Stimulated activated CD4-positive, alpha-beta T cell treated with anti-CD3 and anti-CD28 coated beads, Interleukin-12 subunit alpha, Interleukin-12 subunit beta, amount 100 ng/mL, for 24 hours (primary cell): ENCODE results near the gene MAP6.
"Not testable (repeated sequence)": the region's sequence is repeated elsewhere in the genome, so short reads cannot be mapped to it uniquely, and the experiment has no call there.

Experiments used
- DNase-seq, 2 experiments: peaks; one replicate each; pipeline ENCODE4 v3.0.0-alpha.2; 2020; ENCODE audit warnings: low read depth in 2 of 2

MAP6 gene

DNA sequence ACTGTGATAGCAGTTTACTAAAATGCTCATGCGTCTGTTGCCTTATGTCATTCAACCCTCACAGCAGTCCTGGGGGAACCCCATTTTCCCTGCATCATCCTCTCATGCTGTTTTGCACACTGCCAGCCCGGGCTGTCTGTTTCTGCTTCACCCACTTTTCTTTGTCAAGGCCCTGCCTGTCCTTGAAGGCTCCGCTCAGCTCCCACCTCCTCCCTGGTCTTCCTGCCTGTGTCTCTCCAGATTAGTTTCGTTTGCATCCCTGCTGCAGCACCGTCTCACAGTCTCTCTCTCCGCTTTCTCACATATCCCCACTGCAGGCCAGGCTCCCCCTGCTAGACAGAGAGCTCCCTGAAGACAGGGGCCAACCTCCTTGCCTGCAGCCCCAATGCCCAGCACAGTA, 76.9 kb downstream of the MAP6 start:
- no peak for DNase-seq

DNA sequence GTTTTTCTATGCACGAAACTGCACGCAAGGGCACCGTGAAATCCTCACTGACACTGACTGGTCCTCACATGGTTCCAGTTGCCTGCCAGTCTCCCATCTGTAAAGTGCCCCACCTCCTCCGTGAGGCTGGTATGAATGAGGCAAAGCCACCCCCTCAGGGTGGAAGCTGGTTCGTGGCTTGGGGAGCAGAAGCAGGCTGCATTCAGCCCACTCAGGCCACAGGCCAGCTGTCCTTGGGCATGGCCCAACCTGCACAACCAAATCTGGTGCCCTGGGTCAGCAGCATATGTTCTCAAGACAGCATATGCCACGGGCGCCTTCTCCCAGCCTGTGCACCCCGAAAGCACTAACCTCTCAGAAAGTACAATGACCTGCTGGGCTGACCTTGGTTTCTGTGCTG, 77.5 kb downstream of the MAP6 start:
- no peak for DNase-seq

DNA sequence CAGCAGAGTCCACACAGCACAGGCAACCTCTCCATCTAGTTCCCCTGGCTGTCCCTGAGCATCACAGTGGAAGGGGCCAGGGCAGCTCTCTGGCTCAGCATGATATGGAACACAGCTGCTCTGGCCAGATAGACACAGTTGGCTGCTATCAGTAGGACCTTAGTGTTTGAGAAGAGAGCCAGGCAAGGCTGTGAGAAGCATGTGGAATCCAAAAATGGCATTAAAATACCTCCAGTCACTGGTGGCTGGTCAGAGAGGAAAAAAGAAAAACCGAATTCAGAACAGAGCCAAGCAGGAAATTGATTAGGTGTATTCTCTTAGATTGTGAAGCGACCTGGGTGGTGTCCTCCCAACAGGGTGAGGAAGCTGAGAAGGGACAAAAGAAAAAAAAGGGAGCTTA, 78.9 kb downstream of the MAP6 start:
- no peak for DNase-seq

DNA sequence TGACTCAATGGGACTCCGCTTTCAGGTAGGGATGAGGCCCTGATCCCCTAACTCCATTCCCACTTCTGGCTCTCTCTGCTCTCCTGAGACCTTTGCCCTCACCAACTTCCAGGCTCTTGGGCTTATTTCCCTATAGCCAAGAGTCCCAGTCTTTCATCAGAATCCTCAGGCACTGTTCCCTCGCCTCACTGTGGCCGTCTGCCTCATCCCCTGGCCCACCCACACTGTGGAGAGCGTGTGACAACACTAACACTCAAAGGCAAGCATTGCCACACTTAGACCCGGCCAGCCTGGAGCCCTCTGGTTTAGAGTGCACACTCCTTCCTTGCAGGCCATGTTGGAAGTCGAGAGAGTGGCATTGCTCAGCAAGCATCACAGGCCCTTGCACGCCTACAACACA, 79.8 kb downstream of the MAP6 start:
- DNase-seq, result no peak

DNA sequence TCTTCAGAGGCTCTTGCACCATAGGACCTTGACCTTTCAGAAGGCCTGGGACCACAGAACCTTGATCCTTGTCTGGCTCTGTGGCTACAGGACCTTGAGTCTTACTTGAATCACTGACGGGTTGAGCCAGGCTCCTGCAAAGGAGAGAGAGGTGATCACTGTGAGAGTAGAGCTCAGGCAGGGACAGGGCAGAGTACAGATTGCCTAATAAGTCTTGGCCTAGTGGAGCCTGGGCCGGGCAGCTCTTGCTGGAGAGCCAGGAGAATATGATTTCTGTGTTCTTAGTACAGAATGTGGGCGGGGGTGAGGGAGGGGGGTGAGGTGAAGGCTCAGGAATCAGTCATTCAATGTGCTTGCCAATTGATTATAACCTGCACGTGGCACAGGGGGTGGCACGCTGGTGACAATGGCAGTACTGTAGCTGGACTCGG, 80.8 kb downstream of the MAP6 start:
- DNase-seq, result no peak

DNA sequence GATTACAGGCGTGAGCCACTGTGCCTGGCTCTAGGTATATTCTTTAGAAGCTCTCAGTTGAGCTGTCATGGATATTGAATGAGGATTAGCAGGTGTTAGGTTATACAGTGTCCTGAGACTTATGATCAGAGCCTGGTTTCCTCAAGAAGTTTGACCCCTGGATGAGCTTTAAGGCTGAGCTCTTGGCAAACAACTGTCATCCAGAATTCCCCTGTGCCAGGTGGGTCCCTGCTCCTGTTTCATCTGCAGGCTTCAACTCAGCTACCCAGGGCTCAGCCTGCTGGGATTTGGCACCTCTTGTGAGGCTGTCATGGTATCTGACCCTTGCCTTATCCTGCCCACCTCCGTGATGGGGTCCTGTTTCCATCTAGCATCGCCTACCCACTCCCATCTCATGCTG, 82.4 kb downstream of the MAP6 start:
- DNase-seq, result no peak

DNA sequence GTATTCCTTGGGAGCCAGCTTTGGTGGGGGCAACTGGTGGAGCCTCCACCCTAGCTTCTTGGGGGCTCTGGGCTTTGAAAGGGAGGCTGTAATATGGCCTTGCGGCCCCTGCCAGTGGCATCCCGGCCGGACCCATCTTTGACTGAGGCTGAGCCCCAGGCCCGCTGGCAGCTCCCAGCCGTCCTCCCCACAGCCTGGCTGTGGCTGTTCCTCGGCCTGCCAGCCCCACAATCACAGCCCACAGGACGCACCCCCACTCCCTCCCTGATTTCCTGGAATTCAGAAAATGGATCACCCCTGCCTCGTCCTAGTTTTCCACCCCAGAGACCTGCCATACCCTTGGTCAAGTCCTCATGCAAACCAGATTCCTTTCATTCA, 83.6 kb downstream of the MAP6 start:
- DNase-seq, result no peak

DNA sequence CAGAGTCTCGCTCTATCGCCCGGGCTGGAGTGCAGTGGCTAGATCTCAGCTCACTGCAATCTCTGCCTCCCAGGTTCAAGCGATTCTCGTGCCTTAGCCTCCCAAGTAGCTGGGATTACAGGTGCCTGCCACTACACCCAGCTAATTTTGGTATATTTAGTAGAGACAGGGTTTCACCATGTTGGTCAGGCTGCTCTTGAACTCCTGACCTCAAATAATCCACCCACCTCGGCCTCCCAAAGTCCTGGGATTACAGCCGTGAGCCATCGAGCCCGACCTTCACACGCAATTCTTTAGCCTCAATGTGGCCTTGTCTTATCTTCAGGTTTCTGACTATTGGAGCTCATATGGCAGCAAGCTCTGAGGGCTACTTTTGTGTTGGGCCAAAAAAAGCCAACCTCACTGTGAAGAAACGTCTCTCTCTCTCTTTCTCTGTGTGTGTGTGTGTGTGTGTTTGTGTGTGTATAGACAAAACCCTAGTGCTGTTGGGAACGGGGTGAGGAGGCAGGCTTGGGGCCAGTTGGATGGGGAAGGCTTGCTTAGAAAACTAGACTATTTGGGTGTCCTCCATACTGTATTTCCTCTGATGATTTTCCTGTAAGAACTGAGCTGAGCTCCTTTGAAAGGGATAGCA, 84.1 kb downstream of the MAP6 start:
- not testable (repeated sequence) for DNase-seq

DNA sequence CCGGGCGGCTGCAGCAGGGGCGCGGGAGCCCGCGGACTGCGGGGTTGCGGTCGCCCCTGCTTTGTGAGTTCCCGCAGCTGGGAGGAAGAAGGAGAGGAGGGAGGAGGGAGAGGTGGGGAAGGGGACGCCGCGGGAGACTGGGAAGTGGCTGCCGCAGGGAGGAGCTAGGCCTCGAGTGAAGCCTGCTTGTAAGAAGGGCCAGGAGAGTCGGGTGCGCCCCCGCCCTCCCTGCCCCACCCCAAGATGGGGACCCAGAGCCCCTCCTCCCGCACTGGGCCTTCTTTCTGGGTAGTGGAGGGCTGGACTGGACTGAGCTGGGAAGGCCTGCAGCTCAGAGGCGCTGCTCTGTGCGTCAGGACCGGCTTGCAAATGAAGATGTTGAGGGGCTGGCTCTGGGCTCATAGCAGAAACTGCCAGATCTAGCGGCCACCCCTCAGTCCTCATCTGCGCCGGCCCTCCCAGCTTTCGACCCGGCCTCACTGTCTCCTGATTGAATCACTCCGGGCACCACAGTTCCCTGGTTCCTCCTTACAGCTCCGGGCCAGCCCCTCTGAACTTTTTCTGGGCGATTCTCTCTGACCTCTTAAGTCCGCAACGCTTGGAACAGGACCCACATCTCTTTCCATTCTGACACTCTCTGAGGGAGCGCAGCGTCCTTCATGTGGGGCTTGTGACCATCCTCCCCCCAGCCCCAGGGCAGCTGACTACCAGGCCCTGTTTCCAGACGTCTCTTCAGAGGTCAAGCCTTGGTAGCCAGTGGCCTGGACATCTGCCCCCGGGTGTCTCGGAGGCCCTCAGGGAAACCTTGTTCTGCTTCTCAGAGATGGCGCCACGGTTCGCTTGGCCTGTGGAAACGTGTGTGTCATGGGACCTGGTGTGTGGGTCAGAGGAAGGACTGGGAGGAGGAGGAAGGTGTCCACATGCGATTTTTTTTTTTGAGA, 84.8 kb downstream of the MAP6 start:
- DNase-seq, result no peak

DNA sequence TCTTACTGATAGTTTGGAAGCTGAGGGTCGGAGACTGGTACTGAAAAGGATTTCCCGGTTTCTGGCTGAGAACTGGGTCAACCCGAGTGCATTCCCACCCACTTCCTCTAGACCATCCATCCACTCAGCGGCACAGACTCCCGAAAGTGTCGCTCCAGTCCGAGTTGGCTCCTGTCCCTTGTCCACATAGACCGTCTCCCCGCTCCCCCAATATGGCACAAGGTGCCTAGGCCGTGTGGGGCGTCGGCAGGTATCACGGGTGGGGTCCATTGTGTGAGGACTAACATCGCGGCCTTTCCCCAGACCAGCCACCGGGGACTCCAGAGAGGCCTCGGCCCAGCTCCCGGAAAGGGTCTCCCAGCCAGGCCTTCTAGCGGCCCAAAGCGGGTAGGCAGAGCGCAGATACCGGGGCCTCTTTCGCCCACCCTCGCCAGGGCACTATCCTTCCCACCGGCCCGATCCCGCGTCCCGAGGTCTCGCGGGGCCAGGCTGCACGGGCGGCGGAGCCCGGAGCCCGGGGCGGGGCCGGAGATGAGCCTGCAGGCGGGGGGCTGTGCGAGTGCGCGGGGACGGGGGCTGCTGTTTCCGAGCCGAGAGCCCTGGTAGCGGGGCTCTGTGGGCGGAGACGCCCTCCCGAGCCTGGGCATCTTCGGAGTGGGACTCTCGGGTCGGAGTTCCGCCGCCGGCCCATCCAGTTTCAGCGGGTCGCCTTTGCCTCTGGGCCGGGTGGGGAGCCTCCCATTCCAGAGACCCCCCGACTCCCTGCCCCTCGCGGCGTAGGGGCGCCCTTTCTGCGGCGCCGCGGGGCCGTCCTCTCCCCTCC, 85.7 kb downstream of the MAP6 start:
- peak in 1 of 2 experiments; percentile 11 for DNase-seq

DNA sequence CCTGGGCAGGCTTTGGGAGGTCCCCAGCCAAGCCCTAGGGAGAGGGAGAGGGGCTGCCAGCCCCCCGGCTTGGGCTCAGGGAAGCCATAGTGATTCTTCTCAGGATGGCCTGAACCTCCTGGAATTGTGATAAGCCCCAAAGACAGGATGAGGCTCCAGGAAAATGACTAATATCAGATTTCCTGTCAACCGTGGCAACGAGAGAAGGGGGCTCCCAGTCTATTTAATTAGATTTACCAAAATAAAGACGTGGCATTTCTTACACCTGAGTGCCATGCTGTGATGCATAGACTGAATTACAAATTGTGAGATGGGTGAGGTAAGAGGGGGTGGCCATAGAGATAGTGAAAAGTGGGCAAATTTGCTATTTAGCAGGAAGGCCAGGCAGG, 86.3 kb downstream of the MAP6 start:
- DNase-seq, result no peak

DNA sequence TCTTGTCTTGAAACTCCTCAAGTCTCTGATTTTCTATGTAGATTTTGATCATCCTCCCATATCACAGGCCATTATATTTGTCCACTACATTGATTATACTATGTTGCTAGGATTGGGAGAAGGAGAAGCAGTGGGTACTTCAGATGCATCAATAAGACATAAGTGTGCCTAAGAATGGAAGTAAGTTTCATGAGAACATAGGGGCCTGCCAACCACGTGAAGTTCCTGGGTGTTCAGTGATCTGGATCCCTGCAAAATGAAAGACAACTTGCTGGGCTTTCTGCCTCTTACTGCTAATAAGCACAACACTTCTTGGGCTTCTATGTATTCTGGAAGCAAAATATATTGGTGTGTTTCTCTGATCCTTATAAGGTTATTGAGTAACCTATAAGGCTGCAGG, 89.0 kb downstream of the MAP6 start:
- no peak for DNase-seq

DNA sequence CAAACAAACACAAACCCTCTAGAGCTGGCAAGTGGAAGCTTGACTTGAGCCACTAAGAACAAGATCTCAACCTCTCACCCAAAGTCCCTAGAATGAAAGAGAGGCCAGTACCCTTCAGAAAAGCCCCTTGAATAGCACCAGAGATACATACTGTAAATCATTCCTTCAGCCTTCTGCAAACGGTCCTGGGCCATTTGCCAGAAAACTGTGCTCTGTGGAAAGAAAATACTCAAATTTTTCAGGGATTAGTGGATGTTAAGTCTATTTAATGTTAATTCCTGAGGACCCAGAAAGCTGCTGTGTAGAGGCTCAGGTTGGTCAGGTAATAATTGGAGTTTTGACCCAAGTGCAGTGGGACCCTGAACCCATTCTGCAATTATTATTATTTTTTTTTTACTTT, 89.9 kb downstream of the MAP6 start:
- no peak for DNase-seq

DNA sequence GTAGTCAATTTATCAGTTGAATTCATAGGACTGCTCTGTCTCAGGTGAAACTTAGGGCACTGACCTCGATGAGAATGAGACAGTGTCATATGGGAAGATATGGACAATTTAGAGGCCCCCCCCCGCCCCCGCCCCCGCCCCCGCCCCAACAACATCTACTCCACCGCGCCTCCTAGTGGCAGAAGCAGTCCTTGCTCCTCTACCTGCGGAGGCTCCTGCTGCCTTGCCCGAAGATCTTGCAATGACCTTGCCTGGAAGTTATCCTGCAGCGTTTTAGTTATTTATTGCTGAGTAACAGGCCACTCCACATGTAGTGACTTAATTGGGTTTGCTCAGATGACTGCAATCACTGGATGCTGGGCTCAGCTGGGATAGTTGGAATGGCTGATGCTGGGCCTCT, 91.6 kb downstream of the MAP6 start:
- DNase-seq, result peak in 1 of 2 experiments; percentile 59

DNA sequence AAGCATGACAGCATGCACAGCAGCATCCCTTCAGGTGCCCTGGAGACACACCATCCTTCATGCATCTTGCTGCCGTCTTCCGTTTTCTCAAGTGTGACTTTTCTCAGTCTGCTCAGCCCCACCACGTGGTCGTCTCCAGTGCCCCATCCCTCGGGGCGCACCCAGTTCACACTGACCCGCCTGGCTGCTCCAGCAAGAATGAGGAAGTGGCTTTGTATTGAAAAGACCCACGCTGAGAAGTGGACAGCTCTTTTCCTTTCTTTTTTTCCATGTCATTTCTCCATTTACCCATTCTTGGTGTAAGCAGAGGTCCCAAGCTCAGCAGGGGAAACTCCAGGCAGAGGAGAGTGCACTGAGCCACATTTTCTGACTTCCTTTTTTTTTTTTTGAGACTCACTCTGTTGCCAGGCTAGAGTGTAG, 92.3 kb downstream of the MAP6 start:
- DNase-seq, result no peak

DNA sequence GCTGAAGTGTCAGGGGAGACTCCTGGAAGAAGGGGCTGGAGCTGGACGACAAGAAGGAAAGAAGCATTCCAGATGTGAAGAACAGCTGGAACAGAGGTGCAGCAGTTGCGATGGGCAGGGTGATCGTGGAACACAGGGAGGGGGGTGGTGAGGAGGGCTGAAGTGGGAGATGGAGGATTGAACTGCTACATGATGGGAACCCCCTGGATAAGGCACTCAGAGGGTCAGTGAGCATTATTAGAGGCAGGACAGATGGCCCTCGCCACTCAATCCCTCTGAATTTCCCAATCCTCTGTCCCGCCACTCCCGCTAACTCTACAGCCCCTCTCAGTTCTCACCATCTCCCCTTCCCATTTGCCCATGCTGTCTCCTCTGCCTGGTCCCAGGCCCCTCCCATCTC, 92.8 kb downstream of the MAP6 start:
- DNase-seq, result no peak

DNA sequence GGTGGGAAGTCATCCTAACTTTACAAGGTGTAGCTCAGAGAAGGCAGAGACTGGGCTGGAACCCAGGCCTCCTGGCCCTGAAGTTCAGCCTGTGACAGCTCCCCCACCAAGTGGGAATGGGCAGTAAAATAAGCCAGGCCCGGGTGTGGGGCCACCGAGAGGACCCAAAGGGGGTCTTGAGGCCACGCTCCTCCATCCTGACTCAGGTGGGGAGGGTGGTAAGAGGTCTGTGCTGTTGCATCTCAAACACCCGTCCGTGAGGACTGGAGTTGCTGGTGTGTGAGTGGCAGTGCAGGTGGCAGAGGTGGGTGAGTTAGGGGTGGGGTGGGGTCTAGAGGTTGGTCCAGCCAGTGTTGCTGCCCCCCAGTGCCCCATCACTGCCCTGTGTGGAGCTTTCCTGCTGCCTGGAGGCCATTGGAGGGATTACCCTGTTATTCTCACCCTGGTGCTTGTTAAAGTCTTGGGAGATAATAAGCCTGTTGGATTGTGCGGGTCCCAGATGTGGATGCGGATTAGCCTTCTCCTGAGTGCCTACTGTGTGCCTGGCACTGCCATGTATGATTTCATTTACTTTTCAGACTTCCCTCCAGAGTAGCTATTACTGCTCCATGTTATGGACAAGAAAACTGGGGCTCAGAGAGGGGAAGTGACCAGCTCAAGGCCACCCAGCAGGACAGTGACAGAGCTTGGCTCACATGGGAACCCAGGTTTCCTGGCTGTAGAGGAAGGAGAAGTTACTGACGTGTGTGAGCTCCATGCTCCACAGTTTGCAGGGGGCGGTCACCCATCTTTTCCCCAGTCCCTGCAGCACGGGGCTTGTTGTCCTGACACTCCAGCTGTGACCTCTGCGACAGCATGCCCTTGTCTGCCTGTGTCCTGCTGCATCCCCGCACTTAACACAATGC, 93.9 kb downstream of the MAP6 start:
- DNase-seq, result no peak

DNA sequence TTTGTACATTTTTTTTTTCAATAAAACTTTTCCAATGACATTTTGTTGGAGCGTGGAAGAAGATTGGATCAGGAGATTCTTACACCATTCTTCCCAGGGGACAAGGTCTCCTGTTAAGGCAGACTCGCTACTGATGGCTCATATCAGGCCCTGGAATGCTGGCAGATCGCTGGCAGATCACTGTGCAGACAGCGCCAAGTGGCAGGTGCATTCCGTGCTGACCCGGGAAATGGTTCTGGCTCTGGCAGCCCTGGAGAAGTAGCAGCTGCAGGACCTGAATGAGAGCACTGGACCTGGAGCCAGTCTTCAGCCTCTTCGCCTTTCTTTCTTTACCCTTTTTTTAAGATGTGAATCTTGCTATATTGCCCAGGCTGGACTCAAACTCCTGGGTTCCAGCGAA, 96.1 kb downstream of the MAP6 start:
- DNase-seq, result no peak

DNA sequence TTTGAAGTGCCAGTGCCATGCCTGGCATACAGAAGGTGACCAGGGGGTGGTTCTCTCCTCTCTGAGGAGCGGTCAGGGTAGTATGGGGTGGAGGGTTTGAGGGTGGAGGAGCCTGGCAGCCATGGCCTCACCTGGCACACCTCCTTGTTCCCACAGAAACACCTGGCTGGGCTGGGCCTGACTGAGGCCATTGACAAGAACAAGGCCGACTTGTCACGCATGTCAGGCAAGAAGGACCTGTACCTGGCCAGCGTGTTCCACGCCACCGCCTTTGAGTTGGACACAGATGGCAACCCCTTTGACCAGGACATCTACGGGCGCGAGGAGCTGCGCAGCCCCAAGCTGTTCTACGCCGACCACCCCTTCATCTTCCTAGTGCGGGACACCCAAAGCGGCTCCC, 97.2 kb downstream of the MAP6 start:
- DNase-seq, result no peak

DNA sequence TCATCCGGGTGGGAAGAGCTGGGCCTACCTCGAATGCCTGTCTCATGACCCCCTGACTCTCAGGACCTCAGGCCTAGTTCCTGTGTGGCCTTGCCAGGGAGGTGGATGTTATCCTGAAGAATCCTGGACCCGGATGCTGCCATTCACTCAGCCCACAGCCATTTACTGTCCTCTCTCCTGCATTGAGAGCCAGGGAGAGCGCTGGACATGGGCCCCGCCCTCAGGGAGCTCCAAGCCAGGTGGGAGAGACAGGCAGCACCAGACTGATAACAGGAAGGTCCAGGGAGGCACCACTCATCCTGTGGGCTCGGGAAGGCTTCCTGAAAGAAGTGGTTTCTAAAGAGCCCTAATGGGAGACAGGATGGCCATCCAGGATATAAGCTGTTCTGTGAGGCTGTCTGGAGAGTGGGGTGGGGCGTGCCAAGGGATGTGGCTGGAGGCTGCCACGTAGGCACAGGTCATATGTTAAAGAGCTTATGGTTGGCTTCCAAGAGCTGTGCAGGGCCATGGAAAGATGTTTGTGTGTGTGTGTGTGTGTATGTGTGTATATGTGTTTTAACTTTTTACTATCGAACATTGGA, 98.2 kb downstream of the MAP6 start:
- DNase-seq, result no peak

DNA sequence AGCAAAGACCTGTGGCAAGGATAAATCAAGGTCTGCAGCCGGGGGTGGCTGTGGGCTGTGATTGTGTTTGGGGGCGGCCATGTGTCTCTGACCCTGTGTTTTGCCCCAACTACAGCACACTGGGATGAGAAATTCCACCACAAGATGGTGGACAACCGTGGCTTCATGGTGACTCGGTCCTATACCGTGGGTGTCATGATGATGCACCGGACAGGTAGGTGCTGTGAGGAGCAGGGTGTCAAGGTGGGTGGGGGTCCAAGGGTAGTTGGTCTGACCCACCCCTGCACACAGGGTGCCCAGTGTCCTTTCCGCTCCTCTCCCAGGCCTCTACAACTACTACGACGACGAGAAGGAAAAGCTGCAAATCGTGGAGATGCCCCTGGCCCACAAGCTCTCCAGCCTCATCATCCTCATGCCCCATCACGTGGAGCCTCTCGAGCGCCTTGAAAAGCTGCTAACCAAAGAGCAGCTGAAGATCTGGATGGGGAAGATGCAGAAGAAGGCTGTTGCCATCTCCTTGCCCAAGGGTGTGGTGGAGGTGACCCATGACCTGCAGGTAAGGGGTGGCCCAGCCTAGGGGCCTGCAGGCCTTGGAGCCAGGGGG, 100.1 kb downstream of the MAP6 start:
- no peak for DNase-seq
